HG02970 (cell line): Measurements from ENCODE around the gene SHC3.

Experiments
- ATAC-seq: cut with Tn5 transposase; IDR thresholded peaks from one replicate; pipeline ENCODE4 v1.9.1; 2021; ENCODE audit warnings: mild to moderate bottlenecking, moderate library complexity, moderate number of reproducible peaks; ENCODE audit not compliant: unreplicated experiment, low FRiP score

Gene SHC3

GRCh38 chr9:89008744-89009545 is 169.7 kb downstream of the SHC3 start:
- ATAC-seq: no peak

GRCh38 chr9:89008055-89008743 is 170.4 kb downstream of the SHC3 start:
- ATAC-seq: no peak

- ATAC-seq: no peak
Observed at GRCh38 chr9:89006996-89007967, 171.3 kb downstream of the SHC3 start.

- ATAC-seq: no peak
Observed at GRCh38 chr9:89006267-89006666, 172.4 kb downstream of the SHC3 start.

GRCh38 chr9:89005323-89005722 is 173.3 kb downstream of the SHC3 start:
- ATAC-seq: no peak

- no peak for ATAC-seq
Observed at GRCh38 chr9:89002987-89003386, 175.6 kb downstream of the SHC3 start.

- ATAC-seq: no peak
Observed at GRCh38 chr9:89001917-89002540, 176.6 kb downstream of the SHC3 start.

GRCh38 chr9:89000973-89001916 is 177.4 kb downstream of the SHC3 start:
- ATAC-seq: no peak

GRCh38 chr9:89000371-89000781 is 178.2 kb downstream of the SHC3 start:
- ATAC-seq: no peak

- no peak for ATAC-seq
Observed at GRCh38 chr9:88998911-88999310, 179.7 kb downstream of the SHC3 start.

GRCh38 chr9:88998503-88998902 is 180.1 kb downstream of the SHC3 start:
- ATAC-seq: no peak

GRCh38 chr9:88997646-88998045 is 181.0 kb downstream of the SHC3 start:
- no peak for ATAC-seq

- no peak for ATAC-seq
Observed at GRCh38 chr9:88996921-88997235, 181.7 kb downstream of the SHC3 start.

- ATAC-seq: no peak
Observed at GRCh38 chr9:88996046-88996920, 182.3 kb downstream of the SHC3 start.

GRCh38 chr9:88995627-88996026 is 183.0 kb downstream of the SHC3 start:
- ATAC-seq: no peak

GRCh38 chr9:88995200-88995577 is 183.4 kb downstream of the SHC3 start:
- ATAC-seq: no peak

- ATAC-seq: no peak
Observed at GRCh38 chr9:88994469-88995199, 184.0 kb downstream of the SHC3 start.
